Muscle of leg (tissue), 16 donors: ENCODE measurements around the gene ISOC1. TPM values are rescaled to one million over a fixed set of nuclear protein-coding genes. Genes with fewer than 3 reads are reported as not detected.

Source experiments
- DNase-seq: peaks from one replicate; pipeline ENCODE4 v3.0.0; 2013
- H3K27ac ChIP-seq: one replicate; pipeline ENCODE4 v1.5.1; 2013; ENCODE audit warnings: mild to moderate bottlenecking, low read length, control low read depth
- H3K27me3 ChIP-seq: one replicate; pipeline ENCODE4 v1.6.1; 2013; ENCODE audit warnings: low read length; ENCODE audit not compliant: control insufficient read depth, insufficient read depth
- H3K36me3 ChIP-seq: one replicate; pipeline ENCODE4 v1.6.1; 2013; ENCODE audit warnings: low read length; ENCODE audit not compliant: control insufficient read depth, insufficient read depth
- H3K4me1 ChIP-seq: one replicate; pipeline ENCODE4 v1.6.1; 2013; ENCODE audit warnings: low read length; ENCODE audit not compliant: control insufficient read depth, insufficient read depth
- H3K4me3 ChIP-seq: one replicate; pipeline ENCODE4 v1.5.1; 2013; ENCODE audit warnings: low read length, control low read depth
- H3K9me3 ChIP-seq: replicated peaks from 2 replicates; pipeline ENCODE4 v1.6.1; 2013; ENCODE audit warnings: low read depth, low read length; ENCODE audit not compliant: control insufficient read depth
- WGBS: methylation state at CpG from one replicate; pipeline ENCODE4 v1.1.5; 2013; ENCODE audit warnings: missing lambda C conversion rate; ENCODE audit not compliant: insufficient coverage; 5-methylcytosine and 5-hydroxymethylcytosine counted together
- long read RNA-seq, 11 donors: transcript quantifications; one replicate each; lab custom pipeline, GENCODE V29; 2026
- polyA plus RNA-seq, 8 donors: library from polyadenylated mRNA; unstranded; fragments of 120-200 nt; gene quantifications; one replicate each; pipeline versions ENCODE4 v1.2.1 to v1.2.3, GENCODE V29; 2013; ENCODE audit warnings: inconsistent platforms in 1 of 8, low replicate concordance in 1 of 8; ENCODE audit not compliant: insufficient read length in 8 of 8, insufficient read depth in 1 of 8
- total RNA-seq: library from RNA; stranded (reverse); fragments of 120-200 nt; gene quantifications from one replicate; pipeline ENCODE4 v1.2.4, GENCODE V29; 2013

Gene ISOC1
- total RNA-seq (18.1 TPM), polyA plus RNA-seq (10 to 100 TPM; 24.4 to 35.3 (median 27.2) TPM)
- long read RNA-seq, donor 1, transcript ISOC1-201 (5 exons, 1,940 nt), result major isoform, 9 of 9 reads
- long read RNA-seq, donor 1, partial matches to known transcripts, result 0 of 9 reads
- long read RNA-seq, donor 1, other reads (novel, unspliced or antisense), result 0 of 9 reads
- long read RNA-seq, donor 2, partial matches to known transcripts, result 0 of 3 reads
- long read RNA-seq, donor 2, other reads (novel, unspliced or antisense), result 0 of 3 reads
- long read RNA-seq, donor 3, transcript ISOC1-201 (5 exons, 1,940 nt), result major isoform, 13 of 13 reads
- long read RNA-seq, donor 3, partial matches to known transcripts, result 0 of 13 reads
- long read RNA-seq, donor 3, other reads (novel, unspliced or antisense), result 0 of 13 reads
- long read RNA-seq, donor 4, transcript ISOC1-201 (5 exons, 1,940 nt), result major isoform, 11 of 11 reads
- long read RNA-seq, donor 4, partial matches to known transcripts, result 0 of 11 reads
- long read RNA-seq, donor 4, other reads (novel, unspliced or antisense), result 0 of 11 reads
- long read RNA-seq, donor 5, transcript ISOC1-201 (5 exons, 1,940 nt), result major isoform, 25 of 35 reads
- long read RNA-seq, donor 5, partial matches to known transcripts, result 10 of 35 reads
- long read RNA-seq, donor 5, other reads (novel, unspliced or antisense), result 0 of 35 reads
- long read RNA-seq, donor 6, transcript ISOC1-201 (5 exons, 1,940 nt), result major isoform, 29 of 38 reads
- long read RNA-seq, donor 6, partial matches to known transcripts, result 9 of 38 reads
- long read RNA-seq, donor 6, other reads (novel, unspliced or antisense), result 0 of 38 reads
- long read RNA-seq, donor 7, transcript ISOC1-201 (5 exons, 1,940 nt), result major isoform, 25 of 25 reads
- long read RNA-seq, donor 7, partial matches to known transcripts, result 0 of 25 reads
- long read RNA-seq, donor 7, other reads (novel, unspliced or antisense), result 0 of 25 reads
- long read RNA-seq, donor 8, transcript ISOC1-201 (5 exons, 1,940 nt), result major isoform, 16 of 16 reads
- long read RNA-seq, donor 8, partial matches to known transcripts, result 0 of 16 reads
- long read RNA-seq, donor 8, other reads (novel, unspliced or antisense), result 0 of 16 reads
- long read RNA-seq, donor 9, transcript ISOC1-201 (5 exons, 1,940 nt), result major isoform, 10 of 10 reads
- long read RNA-seq, donor 9, partial matches to known transcripts, result 0 of 10 reads
- long read RNA-seq, donor 9, other reads (novel, unspliced or antisense), result 0 of 10 reads
- long read RNA-seq, donor 10, transcript ISOC1-201 (5 exons, 1,940 nt), result major isoform, 18 of 18 reads
- long read RNA-seq, donor 10, partial matches to known transcripts, result 0 of 18 reads
- long read RNA-seq, donor 10, other reads (novel, unspliced or antisense), result 0 of 18 reads
- long read RNA-seq, donor 11, transcript ISOC1-201 (5 exons, 1,940 nt), result major isoform, 10 of 10 reads
- long read RNA-seq, donor 11, partial matches to known transcripts, result 0 of 10 reads
- long read RNA-seq, donor 11, other reads (novel, unspliced or antisense), result 0 of 10 reads

GRCh38 chr5:129094087-129094923 lies at the start of gene ISOC1:
ISOC1 (plus strand) TSS chr5:129094749; CDS start chr5:129094767, 18 bp downstream.
- H3K4me1 ChIP-seq, result peaks cover 15% of the 10 kb centered on the region
- peak within 1 kb of the TSS; percentile 91 for H3K27ac ChIP-seq
- WGBS, result under 1% methylated on average over 83 of the region's 87 CpGs
- DNase-seq, result peak; percentile 97
- peak within 1 kb of the TSS; percentile 82 for H3K4me3 ChIP-seq
- no peaks in the 10 kb centered on the region for H3K9me3 ChIP-seq
- no peaks in the 10 kb centered on the region for H3K36me3 ChIP-seq
- H3K27me3 ChIP-seq, result no peaks in the 10 kb centered on the region

GRCh38 chr5:129046151-129046550 lies 48.4 kb upstream of the ISOC1 start:
- no peak for DNase-seq
- Histone ChIP-seq H3K27ac (no peak overlapping the region), H3K4me1 (peaks cover 2% of the 10 kb centered on the region), H3K27me3 (no peaks in the 10 kb centered on the region), H3K9me3 (peaks cover 17% of the 10 kb centered on the region), H3K4me3 (no peak overlapping the region), H3K36me3 (no peaks in the 10 kb centered on the region)

- Histone ChIP-seq H3K36me3 (no peaks in the 10 kb centered on the region), H3K4me3 (no peak overlapping the region), H3K27me3 (no peaks in the 10 kb centered on the region), H3K27ac (no peak overlapping the region), H3K4me1 (peaks cover 2% of the 10 kb centered on the region), H3K9me3 (peaks cover 14% of the 10 kb centered on the region)
- WGBS, result no CpG with 5 or more reads among the region's 2 CpGs
- no peak for DNase-seq
Measured at GRCh38 chr5:129048509-129048908, 46.0 kb upstream of the ISOC1 start.

GRCh38 chr5:129049126-129049799 lies 45.3 kb upstream of the ISOC1 start:
- DNase-seq, result peak; percentile 42

GRCh38 chr5:129051283-129051682 lies 43.3 kb upstream of the ISOC1 start:
- H3K4me3 ChIP-seq, result no peak overlapping the region
- WGBS, result 90% methylated on average over 2 of the region's 4 CpGs
- H3K27me3 ChIP-seq, result no peaks in the 10 kb centered on the region
- no peak for DNase-seq
- peaks cover 2% of the 10 kb centered on the region for H3K4me1 ChIP-seq
- H3K36me3 ChIP-seq, result no peaks in the 10 kb centered on the region
- H3K27ac ChIP-seq, result no peak overlapping the region
- no peaks in the 10 kb centered on the region for H3K9me3 ChIP-seq

More at GRCh38 chr5:129049126-129049799, 45.3 kb upstream of the ISOC1 start:
- H3K4me1 ChIP-seq, result peaks cover 2% of the 10 kb centered on the region
- H3K36me3 ChIP-seq, result no peaks in the 10 kb centered on the region
- no CpG with 5 or more reads among the region's 2 CpGs for WGBS
- no peak overlapping the region for H3K27ac ChIP-seq
- no peak overlapping the region for H3K4me3 ChIP-seq
- H3K27me3 ChIP-seq, result no peaks in the 10 kb centered on the region
- peaks cover 6% of the 10 kb centered on the region for H3K9me3 ChIP-seq

GRCh38 chr5:129053438-129053837 lies 41.1 kb upstream of the ISOC1 start:
- Histone ChIP-seq H3K27ac (no peak overlapping the region), H3K36me3 (no peaks in the 10 kb centered on the region), H3K4me1 (peaks cover 2% of the 10 kb centered on the region), H3K9me3 (no peaks in the 10 kb centered on the region), H3K27me3 (no peaks in the 10 kb centered on the region), H3K4me3 (no peak overlapping the region)
- no peak for DNase-seq

- no peaks in the 10 kb centered on the region for H3K4me1 ChIP-seq
- DNase-seq, result no peak
- WGBS, result no CpG with 5 or more reads among the region's 3 CpGs
Measured at GRCh38 chr5:129057329-129057728, 37.2 kb upstream of the ISOC1 start.

GRCh38 chr5:129061849-129062248 lies 32.7 kb upstream of the ISOC1 start:
- Histone ChIP-seq H3K9me3 (no peaks in the 10 kb centered on the region), H3K4me3 (no peak overlapping the region), H3K27me3 (no peaks in the 10 kb centered on the region), H3K36me3 (no peaks in the 10 kb centered on the region), H3K4me1 (peaks cover 6% of the 10 kb centered on the region), H3K27ac (no peak overlapping the region)
- no peak for DNase-seq
- WGBS, result 40% methylated on average over 1 of the region's 2 CpGs

More at GRCh38 chr5:129057329-129057728, 37.2 kb upstream of the ISOC1 start:
- H3K4me3 ChIP-seq, result no peak overlapping the region
- H3K27ac ChIP-seq, result no peak overlapping the region
- H3K9me3 ChIP-seq, result no peaks in the 10 kb centered on the region
- no peaks in the 10 kb centered on the region for H3K36me3 ChIP-seq
- H3K27me3 ChIP-seq, result no peaks in the 10 kb centered on the region
